Mesenteric fat pad (tissue), 1 donor: Measurements from ENCODE around the gene SSBP2. TPM values are rescaled to one million over a fixed set of nuclear protein-coding genes. Genes with fewer than 3 reads are reported as not detected.
"Not testable (repeated sequence)": the region's sequence is repeated elsewhere in the genome, so short reads cannot be mapped to it uniquely, and the experiment has no call there.

Source experiments
- DNase-seq: peaks from one replicate; pipeline ENCODE4 v3.0.0-alpha.2; 2020; ENCODE audit warnings: low spot score
- total RNA-seq: library from RNA; stranded (reverse); fragmentation: NEBNext Ultra II Directional; extraction: Animal tissue kit (Norgen Biotek cat#: 25700); gene quantifications from one replicate; pipeline ENCODE4 v1.2.1, GENCODE V29; 2021
- donor health status: DM: yes; HTN: yes; CAD: no.

The SSBP2 gene
- total RNA-seq, 1 donor from 2014 or later, result 29.0 TPM

DNA sequence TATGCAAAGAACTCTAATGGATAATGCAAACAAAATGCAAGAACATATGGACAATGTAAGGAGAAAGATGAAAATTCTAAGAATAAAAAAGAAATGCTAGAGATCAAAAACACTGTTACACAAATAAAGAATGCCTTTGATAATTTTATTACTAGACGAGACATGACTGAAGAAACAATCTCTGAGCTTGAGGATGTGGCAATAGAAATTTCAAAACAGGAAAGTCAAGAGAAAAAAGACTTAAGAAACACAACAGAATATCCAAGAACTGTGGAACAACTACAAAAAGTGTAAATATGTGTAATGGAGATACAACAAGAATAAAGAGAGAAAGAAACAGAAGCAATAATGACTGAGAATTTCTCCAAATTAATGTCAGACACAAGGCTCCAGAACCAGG lies 216.5 kb downstream of the SSBP2 start:
- no peak for DNase-seq

DNA sequence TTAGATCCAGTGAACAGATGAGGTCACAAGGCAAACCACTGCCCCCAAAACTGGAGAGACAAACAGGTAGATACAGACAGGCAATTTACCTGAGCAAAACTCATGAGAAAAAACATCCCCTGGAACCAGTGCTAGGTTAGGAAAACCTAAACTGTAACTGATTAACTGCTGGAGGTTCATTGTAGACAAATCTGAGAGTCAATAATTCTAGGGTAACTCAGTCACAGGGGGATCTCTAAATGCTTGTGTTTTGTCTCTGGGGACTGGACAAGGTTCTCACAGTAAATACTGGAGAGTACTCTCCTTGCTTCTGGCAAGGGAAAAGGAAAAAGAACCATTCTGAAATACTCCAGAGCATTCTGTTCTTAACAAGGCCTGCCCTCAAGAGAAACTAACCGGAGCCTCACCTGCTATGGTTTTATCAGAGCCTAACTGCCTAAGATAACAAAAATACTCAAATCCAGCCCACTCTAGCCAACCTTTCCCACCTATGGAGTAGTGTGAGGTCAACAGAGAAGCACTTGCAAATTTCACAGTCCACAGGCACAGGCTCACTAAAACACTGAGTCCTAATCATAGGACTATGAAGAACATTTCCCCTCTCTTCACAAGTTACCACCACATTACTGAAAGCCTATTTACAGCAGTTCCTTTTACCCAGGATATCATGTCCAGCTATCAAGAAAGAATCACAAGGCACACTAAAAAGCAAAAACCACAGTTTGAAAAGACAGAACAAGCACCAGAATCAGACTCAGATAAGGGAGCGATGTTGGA lies 217.1 kb downstream of the SSBP2 start:
- no peak for DNase-seq

DNA sequence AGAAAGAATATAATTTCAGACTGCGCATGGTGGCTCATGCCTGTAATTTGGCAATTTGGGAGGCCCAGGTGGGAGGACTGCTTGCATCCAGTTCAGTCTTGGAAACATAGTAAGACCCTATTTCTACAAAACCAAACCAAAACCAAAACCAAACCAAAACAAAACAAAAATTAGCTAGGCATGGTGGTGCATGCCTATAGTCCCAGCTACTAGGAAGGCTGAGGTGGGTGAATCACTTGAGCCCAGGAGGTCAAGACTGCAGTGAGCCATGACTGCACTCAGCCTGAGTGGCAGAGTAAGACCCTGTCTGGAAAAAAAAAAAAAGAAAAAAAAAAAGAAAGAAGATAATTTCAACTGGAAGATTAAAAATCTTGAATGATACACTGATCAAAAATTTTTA lies 220.0 kb downstream of the SSBP2 start:
- DNase-seq, result no peak

DNA sequence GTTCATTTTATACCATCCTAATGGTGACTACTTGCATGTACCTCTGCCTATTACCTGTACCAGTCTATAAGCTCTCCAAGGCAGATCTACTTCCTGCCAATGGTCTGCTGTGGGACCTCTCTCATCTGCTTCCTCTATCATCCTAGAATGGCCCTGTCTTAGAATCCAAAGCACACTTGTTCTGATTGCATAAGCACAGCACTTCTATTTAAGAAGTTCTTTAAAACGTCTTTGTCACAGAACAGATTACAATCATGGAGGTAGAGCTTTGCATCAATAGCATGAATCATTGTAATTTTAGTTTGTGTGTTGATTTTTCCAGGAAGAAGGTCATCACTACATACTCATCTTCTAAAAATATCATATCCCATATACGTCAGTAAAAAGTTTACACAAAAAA lies 225.2 kb downstream of the SSBP2 start:
- DNase-seq, result no peak

DNA sequence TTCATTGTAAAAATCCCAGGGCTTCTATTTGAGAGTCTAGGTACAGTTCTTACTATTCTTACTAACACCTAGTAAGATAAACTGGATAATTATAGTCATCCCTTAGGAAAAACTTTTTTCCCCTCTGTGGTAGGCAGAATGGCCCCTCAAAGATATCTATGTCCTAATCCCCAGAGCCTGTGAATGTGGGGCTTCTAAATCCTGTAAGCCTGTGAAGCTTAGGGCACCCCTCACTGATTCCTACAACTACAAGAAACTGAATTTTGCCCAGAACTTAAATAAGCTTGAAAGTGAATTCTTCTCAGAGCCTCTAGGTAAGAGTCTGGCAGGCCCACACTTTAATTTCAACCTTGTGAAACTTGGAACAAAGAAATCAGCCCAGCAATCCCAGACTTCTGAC lies 226.9 kb downstream of the SSBP2 start:
- DNase-seq, result no peak

DNA sequence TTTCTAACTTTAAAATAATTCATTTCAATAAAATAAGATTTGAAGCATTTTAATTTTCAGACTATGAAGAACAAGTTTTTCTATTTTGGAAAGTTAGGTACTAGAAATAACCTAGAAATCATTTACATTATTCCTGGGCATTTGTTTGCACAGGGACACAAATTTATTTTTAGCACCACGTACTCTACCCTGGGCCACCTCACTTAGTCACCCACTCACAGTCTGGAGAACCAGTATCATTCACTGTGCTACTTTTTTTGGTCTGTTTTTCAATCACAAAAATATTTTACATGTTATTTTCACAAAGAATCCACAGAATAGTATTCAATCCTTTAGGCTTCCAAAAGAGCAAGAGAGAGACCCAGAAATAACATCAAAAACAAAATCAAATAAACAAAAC lies 228.3 kb downstream of the SSBP2 start:
- DNase-seq, result no peak

DNA sequence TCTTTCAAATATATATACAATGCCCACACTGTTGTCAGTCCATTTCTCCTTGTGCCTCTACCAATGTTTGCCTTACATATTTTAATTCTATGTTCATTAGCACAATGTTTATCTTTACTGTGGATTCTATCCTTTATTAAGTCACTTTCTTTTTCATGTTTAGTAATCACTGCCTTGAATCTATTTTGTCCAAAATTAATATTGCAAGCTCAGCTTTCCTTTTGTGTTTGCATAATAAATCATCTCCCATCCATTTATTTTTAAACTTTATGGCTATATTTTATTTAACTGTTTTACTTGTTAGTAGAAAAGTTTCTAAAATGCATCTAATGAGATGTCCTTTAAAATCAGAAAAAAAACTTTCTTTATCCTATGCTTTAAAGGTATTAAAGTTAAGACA lies 230.1 kb downstream of the SSBP2 start:
- no peak for DNase-seq

DNA sequence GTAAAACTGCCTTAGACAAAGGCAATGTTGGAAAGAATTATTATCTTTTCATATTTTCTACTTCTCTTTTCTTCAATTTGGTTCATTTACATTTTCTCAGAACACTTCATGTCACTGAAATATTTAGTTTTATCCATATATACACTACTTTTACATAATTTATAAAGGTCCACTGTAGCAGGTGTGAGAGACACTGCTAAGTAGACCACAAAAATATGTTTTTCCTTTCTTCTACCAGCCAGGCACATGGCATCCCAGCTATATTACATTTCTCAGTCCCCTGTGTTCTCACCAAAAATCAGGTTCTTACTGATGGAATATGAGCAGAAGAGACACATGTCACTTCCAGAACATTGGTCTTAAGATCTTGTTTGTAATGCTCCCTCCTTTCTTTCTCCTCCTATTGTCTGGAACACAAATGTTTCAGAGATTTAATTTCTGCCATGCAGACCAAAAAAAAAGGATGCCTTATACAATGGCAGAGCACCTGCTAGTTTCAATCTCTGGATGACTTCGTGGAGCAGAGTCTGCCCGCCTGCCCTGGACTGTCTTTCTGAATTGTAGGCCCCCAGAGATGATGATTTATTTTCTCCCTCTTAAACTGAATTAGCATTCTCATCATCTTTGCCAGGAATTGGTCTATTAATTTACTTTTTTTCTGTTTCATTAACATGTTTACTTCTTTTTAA lies 231.5 kb downstream of the SSBP2 start:
- no peak for DNase-seq

DNA sequence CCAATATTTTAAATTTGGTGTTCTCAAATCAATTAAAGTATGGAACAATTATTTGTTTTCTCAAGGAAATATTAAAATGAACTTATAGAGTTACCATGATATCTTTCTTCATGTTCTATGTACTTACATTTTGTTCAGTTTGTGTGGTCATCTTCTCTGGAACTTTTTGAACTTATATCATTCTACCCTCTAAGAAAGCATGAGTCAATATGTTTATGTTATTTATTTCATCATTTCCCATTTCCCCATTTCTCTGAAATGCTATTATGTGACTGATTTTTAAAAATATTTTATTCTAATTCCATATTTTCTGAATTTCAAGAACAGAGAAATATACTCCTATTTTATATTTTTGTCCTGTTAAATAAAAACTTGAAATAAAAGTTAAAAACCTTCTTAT lies 233.4 kb downstream of the SSBP2 start:
- DNase-seq, result no peak

DNA sequence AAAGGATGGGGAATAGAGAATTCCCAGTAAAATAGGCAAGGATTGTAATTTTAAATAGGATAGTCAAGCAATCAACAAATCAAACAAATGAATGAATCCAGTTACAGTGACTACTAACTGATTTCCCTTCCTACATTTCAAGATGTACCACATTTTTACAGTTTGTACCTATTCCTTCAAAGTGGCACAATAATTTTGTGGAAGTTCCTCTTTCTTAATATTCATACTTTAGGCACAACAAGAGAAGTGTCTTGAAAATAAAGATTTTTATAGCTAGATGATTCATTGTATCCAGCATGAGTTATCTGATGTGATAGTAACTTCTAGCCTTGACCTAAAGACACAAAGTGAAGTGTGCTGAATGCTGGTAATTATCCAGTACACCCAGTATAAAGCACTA lies 234.8 kb downstream of the SSBP2 start:
- DNase-seq, result no peak

DNA sequence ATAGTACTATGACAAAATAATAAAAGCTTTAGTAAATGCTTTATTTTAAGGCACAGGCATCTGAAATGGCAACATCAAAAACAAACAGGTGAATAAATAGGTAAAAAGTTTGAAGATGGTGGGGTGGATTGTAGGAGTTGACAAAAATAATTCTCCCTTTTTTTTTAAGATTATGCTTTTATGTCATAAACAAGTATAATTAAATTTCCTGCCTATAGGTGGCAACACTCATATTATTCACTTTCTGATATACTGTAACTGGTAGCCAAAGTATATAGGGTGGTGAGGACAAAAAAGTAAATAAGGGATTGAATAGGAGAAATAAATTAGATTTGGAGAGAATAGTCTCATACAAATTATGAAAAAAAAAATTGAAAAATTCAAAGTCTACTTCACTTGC lies 236.9 kb downstream of the SSBP2 start:
- DNase-seq, result no peak

DNA sequence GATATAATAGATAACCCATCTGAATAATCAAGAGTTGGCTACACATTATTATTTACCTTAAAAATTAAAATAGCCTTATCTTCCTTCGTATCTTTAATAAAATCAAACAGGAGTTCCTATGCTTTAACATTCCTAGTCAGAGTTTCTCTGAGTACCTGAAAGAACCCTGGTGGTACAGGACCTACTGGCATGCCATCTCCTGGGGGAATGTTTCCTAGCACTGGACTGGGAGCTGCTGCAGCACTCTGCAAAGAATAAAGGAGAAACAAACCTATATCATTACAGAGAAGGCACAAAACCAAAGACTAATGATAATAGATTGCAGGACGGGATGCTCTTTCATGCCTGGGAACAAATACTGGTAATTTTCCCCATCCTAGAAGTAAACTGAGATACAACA lies 237.4 kb downstream of the SSBP2 start:
- DNase-seq, result no peak

DNA sequence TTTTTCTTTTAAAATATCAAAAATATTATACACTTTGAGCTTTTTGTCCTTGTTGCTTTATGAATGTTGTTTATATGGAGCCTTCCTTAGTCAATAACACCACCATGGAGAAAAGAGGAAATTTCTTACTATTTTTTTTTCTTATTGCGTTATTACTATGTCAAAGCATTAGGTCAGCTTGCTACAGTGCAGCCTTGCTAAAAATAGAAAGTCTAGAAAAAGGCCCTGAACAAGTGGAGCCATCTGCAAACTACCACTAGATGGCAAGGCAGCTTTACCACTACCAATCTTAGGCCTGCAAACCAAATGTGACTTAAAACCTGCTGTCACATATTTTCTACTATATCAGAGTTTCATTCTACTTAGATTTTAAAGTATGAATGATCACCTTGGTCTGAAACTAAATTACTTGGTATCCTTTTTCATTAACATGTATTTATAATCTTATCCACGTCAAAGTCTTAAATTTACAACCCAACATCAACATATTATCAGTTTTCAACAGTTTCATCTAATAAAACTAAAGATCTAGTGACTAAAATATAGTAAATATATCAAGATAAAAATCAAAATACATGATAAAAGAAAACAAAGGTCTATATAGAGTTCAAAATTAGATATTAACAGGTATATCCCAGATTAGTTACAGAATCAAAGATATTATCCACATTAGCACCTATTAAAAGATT lies 243.9 kb downstream of the SSBP2 start:
- no peak for DNase-seq

DNA sequence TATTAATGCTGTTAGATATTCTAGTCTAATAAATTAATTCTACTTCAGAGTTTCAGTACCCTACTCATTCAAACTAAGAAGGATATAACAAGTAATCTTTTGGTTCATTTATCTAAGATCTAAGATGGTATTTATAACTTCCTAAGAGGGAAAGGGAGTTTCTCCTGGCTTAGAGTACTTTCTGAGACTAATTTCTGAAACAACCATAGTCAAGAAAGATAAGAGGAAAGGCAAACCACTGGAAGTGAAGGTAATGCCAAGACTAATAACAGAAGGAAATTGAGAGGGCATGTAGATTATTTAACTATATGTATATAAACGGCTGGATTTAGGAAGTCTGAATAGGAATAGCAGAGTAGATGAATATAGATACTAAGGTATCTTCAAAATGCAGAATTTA lies 244.5 kb downstream of the SSBP2 start:
- DNase-seq, result no peak

DNA sequence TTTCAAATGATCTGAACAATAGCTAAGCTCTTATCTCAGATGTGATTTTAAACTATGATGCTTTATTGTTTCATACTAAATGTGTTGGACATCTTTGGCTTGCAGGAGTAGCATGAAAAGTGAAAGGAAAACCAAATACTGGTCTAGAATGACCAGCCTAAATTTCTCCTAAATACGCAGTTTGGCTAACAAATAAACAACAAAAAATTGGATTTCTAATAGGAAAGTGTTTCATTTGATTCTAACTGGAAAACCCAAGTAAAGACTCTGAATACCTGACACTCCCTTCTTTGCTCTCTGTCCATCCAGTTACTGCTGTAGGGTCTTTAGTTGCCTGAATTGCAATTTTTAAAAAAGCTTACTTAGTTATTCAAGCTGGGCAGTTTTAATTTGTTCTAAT lies 245.2 kb downstream of the SSBP2 start:
- no peak for DNase-seq

DNA sequence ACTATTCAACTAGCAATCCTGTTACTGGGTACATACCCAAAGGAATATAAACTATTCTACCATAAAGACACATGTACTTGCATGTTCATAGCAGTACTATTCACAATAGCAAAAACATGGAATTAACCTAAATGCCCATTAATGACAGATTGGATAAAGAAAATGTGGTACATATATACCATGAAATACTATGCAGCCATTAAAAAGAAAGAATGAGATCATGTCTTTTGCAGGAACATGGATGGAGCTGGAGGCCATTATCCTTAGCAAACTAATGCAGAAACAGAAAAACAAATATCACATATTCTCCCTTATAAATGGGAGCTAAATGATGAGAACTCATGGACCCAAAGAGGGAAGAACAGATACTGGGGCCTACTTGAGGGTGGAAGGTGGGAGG lies 247.3 kb downstream of the SSBP2 start:
- DNase-seq, result not testable (repeated sequence)

DNA sequence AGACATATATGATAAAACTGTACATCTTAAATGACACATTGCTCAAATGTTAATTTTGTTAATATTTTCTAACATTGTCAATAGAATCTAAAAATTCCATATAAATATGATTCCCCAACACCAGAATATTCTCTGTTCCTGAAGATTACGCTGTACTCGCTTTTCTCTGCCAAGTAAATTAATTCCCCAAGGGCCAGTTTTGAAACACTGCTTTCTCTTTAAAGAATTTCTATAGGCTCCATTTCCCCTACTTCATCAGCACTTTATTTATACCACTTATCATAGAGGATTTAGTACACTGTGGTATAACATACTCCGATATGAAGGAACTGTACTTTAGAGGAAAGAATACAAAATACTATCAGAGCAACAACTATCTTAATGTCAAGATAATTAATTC lies 255.6 kb downstream of the SSBP2 start:
- DNase-seq, result no peak

DNA sequence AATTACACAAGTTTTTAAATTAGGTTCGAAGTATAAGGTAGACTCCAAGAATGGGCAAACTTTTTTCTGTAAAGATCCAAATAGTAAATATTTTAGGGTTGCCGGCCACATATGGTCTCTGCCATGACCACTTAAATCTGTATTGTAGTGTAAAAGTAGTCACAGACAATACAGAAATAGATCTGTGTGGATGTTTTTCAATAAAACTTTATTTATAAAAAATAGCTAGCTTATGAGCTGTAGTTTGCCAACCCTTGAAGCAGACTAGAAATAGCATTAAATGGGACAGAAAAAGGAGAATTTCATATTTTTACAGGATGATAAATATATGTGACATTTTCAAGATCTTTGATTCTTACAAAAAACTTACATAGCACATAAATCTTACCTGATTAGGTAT lies 262.0 kb downstream of the SSBP2 start:
- DNase-seq, result no peak

DNA sequence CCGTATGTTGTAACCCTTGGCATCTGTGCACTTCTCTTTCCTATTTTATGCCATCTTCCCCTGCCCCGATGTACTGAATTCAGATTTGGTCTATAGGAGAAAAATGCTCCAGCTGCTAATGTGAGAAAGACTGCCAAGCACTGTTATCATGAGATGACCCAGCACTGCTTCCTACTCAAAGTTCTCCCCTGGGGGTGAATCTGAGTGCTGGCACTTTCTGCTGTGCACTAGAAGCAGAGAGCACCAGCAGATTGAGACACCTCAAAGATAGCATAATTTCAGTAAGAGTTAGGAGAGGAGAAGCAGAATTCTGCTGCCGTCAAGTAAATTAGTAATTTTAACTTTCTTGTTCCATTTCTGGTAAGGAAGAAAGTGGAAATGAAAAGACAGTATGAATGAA lies 264.2 kb downstream of the SSBP2 start:
- no peak for DNase-seq

DNA sequence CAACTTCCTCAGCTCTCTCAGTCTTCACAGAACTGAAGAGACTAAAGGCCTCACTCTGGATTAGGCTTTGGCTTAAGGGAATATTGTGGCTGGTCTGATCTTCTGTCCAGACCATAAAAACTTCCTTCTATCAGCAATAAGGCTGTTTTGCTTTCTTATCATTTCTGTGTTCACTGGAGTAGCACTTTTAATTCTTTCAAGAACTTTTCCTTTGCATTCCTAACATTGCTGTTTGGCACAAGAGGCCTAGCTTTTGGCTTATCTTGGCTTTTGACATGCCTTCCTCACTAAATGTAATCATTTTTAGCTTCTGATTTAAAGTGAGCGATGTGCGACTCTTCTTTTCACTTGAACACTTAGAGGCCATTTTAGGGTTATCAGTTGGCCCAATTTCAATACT lies 268.3 kb downstream of the SSBP2 start:
- DNase-seq, result no peak

DNA sequence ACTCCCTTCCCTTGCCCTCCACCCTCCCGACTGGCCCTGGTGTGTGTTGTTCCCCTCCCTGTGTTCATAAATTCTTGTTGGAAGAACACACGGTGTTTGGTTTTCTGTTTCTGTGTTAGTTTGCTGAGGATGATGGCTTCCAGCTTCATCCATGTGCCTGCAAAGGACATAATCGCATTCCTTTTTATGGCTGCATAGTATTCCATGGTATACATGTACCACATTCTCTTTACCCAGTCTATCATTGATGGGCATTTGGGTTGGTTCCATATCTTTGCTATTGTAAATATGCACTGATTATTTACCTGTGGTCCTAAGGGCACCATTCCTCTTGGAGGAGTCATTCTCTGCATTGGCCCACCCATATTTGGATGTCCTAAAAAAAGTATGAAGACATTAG lies 277.5 kb downstream of the SSBP2 start:
- DNase-seq, result not testable (repeated sequence)

DNA sequence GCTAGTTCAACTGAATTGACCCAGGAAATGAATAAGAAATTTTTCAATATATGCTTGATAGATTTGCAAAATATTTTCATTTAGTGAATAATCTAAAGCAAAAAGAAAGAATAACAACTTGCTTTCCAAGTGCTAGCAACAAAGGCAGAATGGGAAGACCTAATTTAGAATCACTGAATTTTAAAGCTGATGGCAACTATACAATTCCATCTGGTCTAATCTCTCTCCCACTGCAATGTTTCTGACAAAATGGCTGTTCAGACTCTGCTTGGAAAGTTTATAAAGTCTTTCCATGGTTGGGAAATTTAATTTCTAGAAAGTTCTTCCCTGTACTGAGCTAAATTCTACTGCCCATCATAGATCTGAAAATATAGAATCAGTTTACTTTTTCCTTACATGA lies 281.2 kb downstream of the SSBP2 start:
- no peak for DNase-seq

DNA sequence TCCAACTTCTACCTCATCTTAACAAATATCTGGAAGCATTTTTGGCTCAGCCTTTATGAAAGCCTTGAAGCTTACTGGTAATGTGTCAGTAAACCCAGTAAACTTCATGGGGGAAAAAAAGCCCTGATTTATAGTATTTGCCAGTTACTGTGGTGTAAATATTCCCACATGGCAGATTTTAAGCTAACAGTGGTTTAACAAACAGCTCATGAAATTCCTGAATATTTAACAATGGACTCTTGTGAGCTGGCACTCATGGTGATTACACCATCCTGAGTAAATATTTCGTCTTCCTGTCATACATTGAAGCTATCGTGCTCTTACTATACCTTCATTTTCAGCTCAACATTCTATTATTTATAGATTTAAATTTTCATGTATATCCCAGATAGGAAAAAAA lies 300.0 kb downstream of the SSBP2 start:
- DNase-seq, result no peak
